HG03442 (cell line): ENCODE data around the gene PARVB.
"Not testable (repeated sequence)": the region's sequence is repeated elsewhere in the genome, so short reads cannot be mapped to it uniquely, and the experiment has no call there.

Experiments used
- ATAC-seq: cut with Tn5 transposase; IDR thresholded peaks from one replicate; pipeline ENCODE4 v1.9.1; 2021; ENCODE audit warnings: mild to moderate bottlenecking, moderate library complexity; ENCODE audit not compliant: unreplicated experiment

PARVB gene

GRCh38 chr22:44103735-44104480, 79.8 kb downstream of the PARVB start:
- no peak for ATAC-seq

GRCh38 chr22:44107340-44107739, 83.2 kb downstream of the PARVB start:
- ATAC-seq = no peak

- ATAC-seq = no peak
Measured at GRCh38 chr22:44108076-44108475, 84.0 kb downstream of the PARVB start.

GRCh38 chr22:44108806-44109385, 84.8 kb downstream of the PARVB start:
- no peak for ATAC-seq

- ATAC-seq = no peak
Measured at GRCh38 chr22:44109416-44109815, 85.3 kb downstream of the PARVB start.

- not testable (repeated sequence) for ATAC-seq
Measured at GRCh38 chr22:44110656-44111055, 86.6 kb downstream of the PARVB start.

- ATAC-seq = no peak
Measured at GRCh38 chr22:44111562-44112155, 87.6 kb downstream of the PARVB start.

GRCh38 chr22:44112191-44112590, 88.1 kb downstream of the PARVB start:
- no peak for ATAC-seq

- ATAC-seq = no peak
Measured at GRCh38 chr22:44116331-44116730, 92.2 kb downstream of the PARVB start.

- no peak for ATAC-seq
Measured at GRCh38 chr22:44116755-44117684, 92.9 kb downstream of the PARVB start.

- ATAC-seq = no peak
Measured at GRCh38 chr22:44117746-44118145, 93.6 kb downstream of the PARVB start.

- no peak for ATAC-seq
Measured at GRCh38 chr22:44118645-44119315, 94.7 kb downstream of the PARVB start.

- no peak for ATAC-seq
Measured at GRCh38 chr22:44119669-44120313, 95.7 kb downstream of the PARVB start.

GRCh38 chr22:44120314-44120704, 96.2 kb downstream of the PARVB start:
- ATAC-seq = no peak

- ATAC-seq = no peak
Measured at GRCh38 chr22:44125421-44125820, 101.3 kb downstream of the PARVB start.

GRCh38 chr22:44126807-44127206, 102.7 kb downstream of the PARVB start:
- no peak for ATAC-seq

- no peak for ATAC-seq
Measured at GRCh38 chr22:44127356-44127755, 103.3 kb downstream of the PARVB start.

- ATAC-seq = no peak
Measured at GRCh38 chr22:44128958-44129618, 105.0 kb downstream of the PARVB start.

- ATAC-seq = no peak
Measured at GRCh38 chr22:44129619-44129976, 105.5 kb downstream of the PARVB start.
